Panc1 (cell line): ENCODE data around the gene SKAP1.

ENCODE experiments used
- CTCF ChIP-seq: fragments of 450-650 bp; IDR thresholded peaks from 2 replicates; pipeline ENCODE4 v1.5.1; 2017; ENCODE audit warnings: mild to moderate bottlenecking
- POLR2AphosphoS5 ChIP-seq: IDR thresholded peaks from 2 replicates; pipeline ENCODE4 v1.6.1; 2012; ENCODE audit warnings: mild to moderate bottlenecking, low read depth, low read length, moderate library complexity
- REST ChIP-seq, 2 experiments: IDR thresholded peaks; 2 replicates each; pipeline ENCODE4 v1.6.1; 2011 to 2012; ENCODE audit warnings: low read depth in 2 of 2, control low read depth in 1 of 2, low read length in 1 of 2, mild to moderate bottlenecking in 1 of 2, moderate library complexity in 1 of 2; ENCODE audit not compliant: insufficient read depth in 1 of 2
- TCF7L2 ChIP-seq: IDR thresholded peaks from 2 replicates; pipeline ENCODE4 v1.6.1; 2011; ENCODE audit warnings: mild to moderate bottlenecking, low read depth, low read length, inconsistent platforms

- no peak for TF ChIP-seq CTCF
- no peak for TF ChIP-seq POLR2AphosphoS5
- TF ChIP-seq REST (IDR thresholded peaks at IDR 0.05; ENCODE audit: insufficient read depth in 1 of 2, low read depth in 2 of 2, low read length in 1 of 2): no peak
- no peak for TF ChIP-seq TCF7L2
These were observed 35.2 kb downstream of the SKAP1 start for GRCh38 chr17:48394821-48395220.
